NCI-H82 treated with DMSO at 0.1 percent for 48 hours (cell line): ENCODE measurements around the gene UTP11.
A peak's percentile ranks its signal among the peaks of the same experiment; 100 is the strongest.
"Not testable (repeated sequence)": the region's sequence is repeated elsewhere in the genome, so short reads cannot be mapped to it uniquely, and the experiment has no call there.

ENCODE experiments used
- DNase-seq: peaks from one replicate; lab custom pipeline; 2025; ENCODE audit not compliant: unreplicated experiment; lab: John Stamatoyannopoulos, UW

The UTP11 gene

GRCh38 chr1:38027201-38028104, 14.9 kb downstream of the UTP11 start:
- DNase-seq, result no peak

- DNase-seq, result no peak
These were observed 15.6 kb downstream of the UTP11 start for GRCh38 chr1:38028105-38028591.

- peak; percentile 43 for DNase-seq
These were observed 16.1 kb downstream of the UTP11 start for GRCh38 chr1:38028671-38029070.

- DNase-seq, result no peak
These were observed 16.6 kb downstream of the UTP11 start for GRCh38 chr1:38029081-38029681.

GRCh38 chr1:38029685-38030511, 17.4 kb downstream of the UTP11 start:
- peak; percentile 78 for DNase-seq

- no peak for DNase-seq
These were observed 18.3 kb downstream of the UTP11 start for GRCh38 chr1:38030596-38031512.

- DNase-seq, result no peak
These were observed 19.0 kb downstream of the UTP11 start for GRCh38 chr1:38031513-38031866.

- DNase-seq, result not testable (repeated sequence)
These were observed 20.5 kb downstream of the UTP11 start for GRCh38 chr1:38032992-38033391.

GRCh38 chr1:38034871-38035270, 22.3 kb downstream of the UTP11 start:
- no peak for DNase-seq

- no peak for DNase-seq
These were observed 24.8 kb downstream of the UTP11 start for GRCh38 chr1:38037221-38037939.

GRCh38 chr1:38038861-38039260, 26.3 kb downstream of the UTP11 start:
- no peak for DNase-seq

GRCh38 chr1:38039331-38040088, 27.0 kb downstream of the UTP11 start:
- no peak for DNase-seq

GRCh38 chr1:38041936-38042834, 29.7 kb downstream of the UTP11 start:
- DNase-seq, result no peak

- no peak for DNase-seq
These were observed 30.7 kb downstream of the UTP11 start for GRCh38 chr1:38043036-38043747.

- no peak for DNase-seq
These were observed 32.0 kb downstream of the UTP11 start for GRCh38 chr1:38044221-38045215.
